GM19328 (cell line): ENCODE results near the gene SLC35F1.

Experiments
- ATAC-seq: cut with Tn5 transposase; IDR thresholded peaks from one replicate; pipeline ENCODE4 v1.9.1; 2021; ENCODE audit warnings: mild to moderate bottlenecking, moderate library complexity; ENCODE audit not compliant: unreplicated experiment

SLC35F1 gene

GRCh38 chr6:118350881-118351430 is 443.9 kb downstream of the SLC35F1 start:
- ATAC-seq, result no peak

GRCh38 chr6:118353564-118353963 is 446.5 kb downstream of the SLC35F1 start:
- ATAC-seq, result no peak

GRCh38 chr6:118354641-118355040 is 447.6 kb downstream of the SLC35F1 start:
- peak; percentile 98 for ATAC-seq

- no peak for ATAC-seq
Measured at GRCh38 chr6:118356054-118356453, 449.0 kb downstream of the SLC35F1 start.

- no peak for ATAC-seq
Measured at GRCh38 chr6:118356686-118357085, 449.6 kb downstream of the SLC35F1 start.
